A549 treated with AZD2906 at 1 μM for 4 hours (cell line): ENCODE measurements around the gene GRM3. TPM values are rescaled to one million over a fixed set of nuclear protein-coding genes. Genes with fewer than 3 reads are reported as not detected.

Experiments used
- total RNA-seq: library from RNA; stranded (reverse); fragments of 200-300 nt; extraction: Qiagen RNA extraction; gene quantifications from 5 replicates; pipeline ENCODE4 v1.2.3, GENCODE V29; 2022

GRM3 gene
- total RNA-seq: not detected in 5 replicates

GRCh38 chr7:86643561-86644281, at the start of gene GRM3:
Gene GRM3, plus strand, starts transcription at chr7:86643909. Its CDS starts 121,237 bp downstream, at chr7:86765146.

